IgD-negative memory B cell (primary cell): Measurements from ENCODE around the gene NQO1. TPM values are rescaled to one million over a fixed set of nuclear protein-coding genes. Genes with fewer than 3 reads are reported as not detected.
A peak's percentile ranks its signal among the peaks of the same experiment; 100 is the strongest.

Source experiments
- H3K27ac Mint-ChIP-seq, 3 donors: one replicate each; pipeline ENCODE4 v1.8.0; 2020 to 2022; ENCODE audit warnings: mild to moderate bottlenecking in 3 of 3, mixed read lengths in 3 of 3, moderate library complexity in 1 of 3
- H3K27me3 Mint-ChIP-seq: one replicate; pipeline ENCODE4 v1.8.0; 2021; ENCODE audit warnings: mixed read lengths
- H3K36me3 Mint-ChIP-seq: one replicate; pipeline ENCODE4 v1.8.0; 2020; ENCODE audit warnings: mild to moderate bottlenecking, mixed read lengths
- H3K4me1 Mint-ChIP-seq, 3 donors: one replicate each; pipeline ENCODE4 v1.8.0; 2020 to 2022; ENCODE audit warnings: mixed read lengths in 3 of 3, mild to moderate bottlenecking in 1 of 3
- H3K4me3 Mint-ChIP-seq, 4 donors: one replicate each; pipeline ENCODE4 v1.8.0; 2020 to 2022; ENCODE audit warnings: mild to moderate bottlenecking in 4 of 4, mixed read lengths in 4 of 4, moderate library complexity in 3 of 4
- H3K9me3 Mint-ChIP-seq, 3 donors: one replicate each; pipeline ENCODE4 v1.8.0; 2020 to 2021; ENCODE audit warnings: mixed read lengths in 3 of 3, mild to moderate bottlenecking in 1 of 3
- polyA plus RNA-seq: library from polyadenylated mRNA; unstranded; fragments of 300-500 nt; fragmentation: Illumina TruSeq; gene quantifications from one replicate; pipeline ENCODE4 v1.2.3, GENCODE V29; 2021

NQO1 gene
- polyA plus RNA-seq, 1 donor from 2014 or later = 5.4 TPM

DNA sequence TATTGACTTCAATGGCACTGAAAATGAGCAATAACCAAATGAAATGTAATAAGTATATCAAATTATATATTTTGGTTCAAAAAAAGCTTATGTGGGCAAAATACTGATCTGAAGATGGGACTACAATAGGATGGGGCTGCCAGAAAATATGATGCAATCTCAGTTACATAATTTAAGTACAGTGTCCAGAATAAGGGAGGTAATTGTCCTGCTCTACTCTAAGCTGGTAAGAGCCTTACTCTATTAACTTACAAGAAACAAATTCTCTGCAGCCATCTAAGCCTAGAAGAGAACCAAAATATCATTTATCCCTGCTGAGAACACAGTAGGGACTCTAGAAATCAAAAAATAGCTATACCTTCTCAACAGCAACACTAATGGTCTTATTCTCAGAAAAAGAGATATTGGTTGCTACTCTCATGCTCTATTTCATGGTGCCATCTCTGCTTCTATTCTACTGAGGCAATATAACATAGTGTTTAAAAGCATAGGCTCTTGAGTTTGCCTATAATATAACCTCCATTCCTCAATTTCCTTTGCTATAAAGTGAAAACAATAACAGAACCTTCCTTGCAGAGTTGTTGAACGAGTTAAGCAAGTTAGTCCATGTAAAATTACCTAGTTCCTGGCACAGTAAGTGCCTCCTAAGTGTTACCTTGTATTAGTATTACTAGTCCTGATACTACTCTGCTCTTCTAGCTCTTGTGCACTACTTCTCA lies 19.9 kb downstream of the NQO1 start:
- Mint-ChIP-seq H3K36me3 (peaks cover under 1% of the 10 kb centered on the region), H3K9me3 (no peaks in the 10 kb centered on the region), H3K27ac (peak overlapping the region in 1 of 3 donors; percentile 67), H3K4me3 (no peak overlapping the region), H3K27me3 (no peaks in the 10 kb centered on the region), H3K4me1 (peaks cover 0 to 4% (median 3%) of the 10 kb centered on the region in 3 donors)

DNA sequence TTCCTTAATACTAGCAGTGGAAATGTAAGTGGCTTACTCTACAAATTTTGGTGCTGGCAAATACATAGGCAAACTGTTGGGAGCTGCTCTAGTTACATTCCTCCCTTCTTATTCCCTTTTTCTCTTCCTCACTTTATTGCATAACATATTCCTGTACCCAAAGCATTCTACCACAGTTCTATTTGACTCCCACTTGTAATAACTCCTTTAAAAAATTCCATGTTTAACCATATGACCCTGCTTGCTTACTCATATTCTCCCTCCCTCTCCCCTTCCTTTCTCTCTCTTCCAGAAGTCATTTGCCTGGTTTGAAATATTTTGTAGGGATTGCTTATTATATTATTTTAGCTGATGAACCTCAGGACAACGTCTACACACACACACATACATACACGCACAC lies 22.7 kb downstream of the NQO1 start:
- no peaks in the 10 kb centered on the region for H3K27me3 Mint-ChIP-seq
- no peaks in the 10 kb centered on the region for H3K9me3 Mint-ChIP-seq
- H3K36me3 Mint-ChIP-seq = peaks cover 2% of the 10 kb centered on the region
- no peak overlapping the region for H3K27ac Mint-ChIP-seq
- H3K4me1 Mint-ChIP-seq = peaks cover 0 to 2% (median 0%) of the 10 kb centered on the region in 3 donors
- H3K4me3 Mint-ChIP-seq = no peak overlapping the region

DNA sequence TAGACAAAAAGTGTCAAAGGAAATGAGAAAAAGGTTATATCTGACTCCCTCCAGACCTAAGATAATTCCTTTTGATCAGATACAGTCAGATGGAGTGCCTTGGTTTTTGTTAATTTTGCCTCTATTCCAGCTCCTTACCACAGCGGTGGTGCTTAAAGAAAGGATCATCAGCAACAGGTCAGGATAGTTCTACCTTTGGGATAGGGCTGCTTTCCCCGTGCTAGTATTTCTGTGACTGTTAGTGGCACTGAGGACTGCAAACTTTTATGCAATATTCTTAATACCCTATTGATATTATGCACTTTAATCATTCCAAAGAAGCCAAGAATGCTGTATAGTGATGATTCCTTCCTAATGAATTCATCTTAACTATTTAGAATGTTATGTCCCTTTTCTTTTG lies 24.5 kb downstream of the NQO1 start:
- H3K4me3 Mint-ChIP-seq = no peak overlapping the region
- H3K4me1 Mint-ChIP-seq = no peaks in the 10 kb centered on the region
- no peak overlapping the region for H3K27ac Mint-ChIP-seq
- no peaks in the 10 kb centered on the region for H3K27me3 Mint-ChIP-seq
- H3K36me3 Mint-ChIP-seq = peaks cover 2% of the 10 kb centered on the region
- no peaks in the 10 kb centered on the region for H3K9me3 Mint-ChIP-seq

DNA sequence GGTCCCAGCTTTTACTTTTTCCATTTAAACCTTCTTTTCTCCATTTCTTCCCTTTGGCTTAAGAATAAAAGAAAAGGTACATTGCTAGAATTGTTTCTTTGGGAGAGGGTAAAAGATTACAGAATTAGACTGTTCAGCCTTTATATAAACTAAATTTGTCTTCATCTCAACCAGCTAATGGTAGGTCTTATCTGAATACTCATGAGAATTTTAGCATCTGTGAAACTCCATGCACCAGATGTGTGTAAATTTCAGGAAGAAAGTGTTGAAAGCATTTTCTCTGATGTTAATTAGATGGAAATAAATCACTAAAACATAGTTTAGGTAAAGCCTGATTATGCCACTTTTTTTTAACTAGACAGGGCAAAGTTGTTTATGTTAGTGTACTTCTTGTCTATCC lies 24.9 kb downstream of the NQO1 start:
- H3K9me3 Mint-ChIP-seq = no peaks in the 10 kb centered on the region
- no peaks in the 10 kb centered on the region for H3K4me1 Mint-ChIP-seq
- no peaks in the 10 kb centered on the region for H3K27me3 Mint-ChIP-seq
- no peak overlapping the region for H3K4me3 Mint-ChIP-seq
- no peak overlapping the region for H3K27ac Mint-ChIP-seq
- H3K36me3 Mint-ChIP-seq = peaks cover 2% of the 10 kb centered on the region

DNA sequence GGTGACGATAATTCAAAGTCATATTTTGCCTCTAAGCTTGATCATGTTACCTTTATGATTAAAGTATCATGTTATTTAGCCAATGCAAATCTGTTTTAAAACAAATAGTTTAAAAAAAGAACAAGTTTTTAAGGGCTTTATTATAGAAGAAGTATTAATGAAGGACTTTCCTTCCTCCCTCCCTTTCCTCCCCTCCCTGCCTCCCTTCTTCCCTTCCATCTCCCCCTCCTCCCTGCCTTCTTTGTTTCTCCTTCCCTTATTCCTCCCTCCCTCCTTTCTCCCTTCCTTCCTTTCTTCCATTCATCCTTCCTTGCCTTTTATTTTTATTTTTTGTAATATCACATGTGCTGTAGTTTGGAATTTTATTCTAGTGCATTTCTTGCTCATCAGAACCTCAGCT lies 26.4 kb downstream of the NQO1 start:
- H3K27ac Mint-ChIP-seq = peak overlapping the region in 1 of 3 donors; percentile 59
- no peak overlapping the region for H3K4me3 Mint-ChIP-seq
- no peaks in the 10 kb centered on the region for H3K9me3 Mint-ChIP-seq
- H3K36me3 Mint-ChIP-seq = peaks cover 7% of the 10 kb centered on the region
- no peaks in the 10 kb centered on the region for H3K4me1 Mint-ChIP-seq
- no peaks in the 10 kb centered on the region for H3K27me3 Mint-ChIP-seq

DNA sequence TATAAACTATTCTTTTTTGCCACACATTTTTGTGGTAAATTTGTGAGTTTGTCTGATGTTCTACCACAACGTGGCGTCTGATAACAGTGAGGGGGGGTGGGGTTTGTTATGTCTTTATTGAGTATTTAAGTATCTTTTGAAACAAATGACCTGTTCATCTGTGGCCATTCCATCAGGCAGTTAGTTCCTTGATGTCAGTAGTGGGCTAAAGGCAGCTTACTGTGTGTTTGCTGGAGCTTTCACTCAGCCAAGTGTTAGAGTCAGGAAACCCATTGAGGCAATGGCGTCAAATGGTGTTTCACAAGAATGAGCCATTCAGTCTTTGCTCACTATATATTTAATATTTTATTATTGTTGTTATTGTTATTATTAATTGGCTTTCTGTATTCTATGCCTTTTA lies 28.0 kb downstream of the NQO1 start:
- H3K27ac Mint-ChIP-seq = no peak overlapping the region
- peaks cover 7% of the 10 kb centered on the region for H3K36me3 Mint-ChIP-seq
- H3K4me3 Mint-ChIP-seq = no peak overlapping the region
- no peaks in the 10 kb centered on the region for H3K27me3 Mint-ChIP-seq
- no peaks in the 10 kb centered on the region for H3K4me1 Mint-ChIP-seq
- H3K9me3 Mint-ChIP-seq = no peaks in the 10 kb centered on the region

DNA sequence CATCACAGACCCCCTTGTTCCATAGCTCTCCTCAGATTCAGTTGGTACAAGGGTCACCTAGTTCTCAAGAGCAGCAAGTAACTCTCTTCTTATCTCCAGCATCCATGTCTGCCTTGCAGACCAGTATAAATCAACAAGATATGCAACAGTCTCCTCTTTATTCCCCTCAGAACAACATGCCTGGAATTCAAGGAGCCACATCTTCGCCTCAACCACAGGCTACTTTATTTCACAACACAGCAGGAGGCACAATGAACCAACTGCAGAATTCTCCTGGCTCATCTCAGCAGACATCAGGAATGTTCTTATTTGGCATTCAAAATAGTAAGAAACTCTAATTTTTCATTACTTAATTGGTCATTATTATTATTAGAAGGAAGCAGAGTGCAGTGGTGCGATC lies 32.4 kb downstream of the NQO1 start:
- H3K36me3 Mint-ChIP-seq = peaks cover 12% of the 10 kb centered on the region
- H3K27me3 Mint-ChIP-seq = no peaks in the 10 kb centered on the region
- peaks cover 15 to 20% (median 17%) of the 10 kb centered on the region in 3 donors for H3K4me1 Mint-ChIP-seq
- H3K4me3 Mint-ChIP-seq = no peak overlapping the region
- no peaks in the 10 kb centered on the region for H3K9me3 Mint-ChIP-seq
- peak overlapping the region in 1 of 3 donors; percentile 21 for H3K27ac Mint-ChIP-seq

DNA sequence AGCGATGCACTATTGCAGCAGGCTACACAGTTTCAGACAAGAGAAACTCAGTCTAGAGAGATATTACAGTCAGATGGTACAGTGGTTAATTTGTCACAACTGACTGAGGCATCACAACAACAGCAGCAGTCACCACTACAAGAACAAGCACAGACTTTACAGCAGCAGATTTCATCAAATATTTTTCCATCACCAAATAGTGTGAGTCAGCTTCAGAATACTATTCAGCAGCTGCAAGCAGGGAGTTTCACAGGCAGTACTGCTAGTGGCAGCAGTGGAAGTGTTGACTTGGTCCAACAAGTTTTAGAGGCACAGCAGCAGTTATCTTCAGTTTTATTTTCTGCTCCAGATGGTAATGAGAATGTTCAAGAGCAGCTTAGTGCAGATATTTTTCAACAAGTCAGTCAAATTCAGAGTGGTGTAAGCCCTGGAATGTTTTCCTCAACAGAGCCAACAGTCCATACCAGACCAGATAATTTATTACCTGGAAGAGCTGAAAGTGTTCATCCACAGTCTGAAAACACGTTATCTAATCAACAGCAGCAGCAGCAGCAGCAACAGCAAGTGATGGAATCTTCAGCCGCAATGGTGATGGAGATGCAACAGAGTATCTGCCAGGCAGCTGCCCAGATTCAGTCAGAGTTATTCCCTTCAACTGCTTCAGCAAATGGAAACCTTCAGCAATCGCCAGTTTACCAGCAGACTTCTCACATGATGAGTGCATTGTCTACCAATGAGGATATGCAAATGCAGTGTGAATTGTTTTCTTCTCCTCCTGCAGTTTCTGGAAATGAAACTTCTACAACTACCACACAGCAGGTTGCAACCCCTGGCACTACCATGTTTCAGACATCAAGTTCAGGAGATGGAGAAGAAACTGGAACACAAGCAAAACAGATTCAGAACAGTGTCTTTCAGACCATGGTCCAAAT lies 34.1 kb downstream of the NQO1 start:
- H3K27ac Mint-ChIP-seq = peak overlapping the region in 2 of 3 donors; percentile 29 to 59
- H3K36me3 Mint-ChIP-seq = peaks cover 14% of the 10 kb centered on the region
- no peaks in the 10 kb centered on the region for H3K27me3 Mint-ChIP-seq
- H3K9me3 Mint-ChIP-seq = no peaks in the 10 kb centered on the region
- peak overlapping the region in 1 of 4 donors; percentile 52 for H3K4me3 Mint-ChIP-seq
- peaks cover 17 to 20% (median 17%) of the 10 kb centered on the region in 3 donors for H3K4me1 Mint-ChIP-seq

DNA sequence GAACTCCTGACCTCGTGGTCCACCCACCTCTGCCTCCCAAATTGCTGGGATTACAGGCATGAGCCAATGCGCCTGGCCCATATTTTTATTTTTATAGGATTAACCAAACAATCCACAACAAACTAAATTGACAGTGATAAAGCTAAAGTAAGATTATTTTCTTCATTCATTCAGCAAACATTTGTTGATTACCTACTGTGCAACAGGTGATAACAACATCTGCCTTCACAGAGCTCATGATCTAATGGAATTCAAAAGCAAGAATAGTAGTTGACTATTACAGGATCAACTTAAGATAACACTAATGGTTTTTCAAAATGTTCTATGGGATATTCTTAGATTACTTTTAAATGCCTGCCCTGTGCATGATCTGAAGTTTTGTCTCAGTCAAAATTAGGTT lies 37.8 kb downstream of the NQO1 start:
- H3K27ac Mint-ChIP-seq = no peak overlapping the region
- H3K4me3 Mint-ChIP-seq = no peak overlapping the region
- no peaks in the 10 kb centered on the region for H3K27me3 Mint-ChIP-seq
- peaks cover 9% of the 10 kb centered on the region for H3K36me3 Mint-ChIP-seq
- H3K4me1 Mint-ChIP-seq = peaks cover 17 to 20% (median 17%) of the 10 kb centered on the region in 3 donors
- H3K9me3 Mint-ChIP-seq = no peaks in the 10 kb centered on the region

DNA sequence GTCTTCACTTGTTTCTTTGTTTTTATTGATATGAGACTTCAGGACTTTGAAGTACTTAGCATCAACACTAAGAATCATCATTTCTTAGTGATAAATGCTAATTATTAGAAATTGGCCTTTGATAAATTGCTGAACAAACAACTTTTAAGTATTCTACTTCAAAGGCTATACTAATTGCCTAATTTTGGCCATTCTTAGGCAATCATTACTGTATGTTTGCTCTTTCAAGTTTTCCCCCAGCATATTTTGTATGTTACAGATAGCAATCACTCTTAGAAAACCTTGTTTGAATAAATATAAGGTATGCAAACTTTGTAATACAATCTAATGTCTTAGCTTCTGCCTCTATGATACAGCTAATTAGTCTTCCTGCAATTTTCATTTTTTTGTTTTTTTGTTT lies 46.0 kb downstream of the NQO1 start:
- Mint-ChIP-seq H3K27me3 (no peaks in the 10 kb centered on the region), H3K4me1 (peaks cover 0 to 2% (median 0%) of the 10 kb centered on the region in 3 donors), H3K27ac (no peak overlapping the region), H3K4me3 (no peak overlapping the region), H3K36me3 (peaks cover 2% of the 10 kb centered on the region), H3K9me3 (no peaks in the 10 kb centered on the region)

DNA sequence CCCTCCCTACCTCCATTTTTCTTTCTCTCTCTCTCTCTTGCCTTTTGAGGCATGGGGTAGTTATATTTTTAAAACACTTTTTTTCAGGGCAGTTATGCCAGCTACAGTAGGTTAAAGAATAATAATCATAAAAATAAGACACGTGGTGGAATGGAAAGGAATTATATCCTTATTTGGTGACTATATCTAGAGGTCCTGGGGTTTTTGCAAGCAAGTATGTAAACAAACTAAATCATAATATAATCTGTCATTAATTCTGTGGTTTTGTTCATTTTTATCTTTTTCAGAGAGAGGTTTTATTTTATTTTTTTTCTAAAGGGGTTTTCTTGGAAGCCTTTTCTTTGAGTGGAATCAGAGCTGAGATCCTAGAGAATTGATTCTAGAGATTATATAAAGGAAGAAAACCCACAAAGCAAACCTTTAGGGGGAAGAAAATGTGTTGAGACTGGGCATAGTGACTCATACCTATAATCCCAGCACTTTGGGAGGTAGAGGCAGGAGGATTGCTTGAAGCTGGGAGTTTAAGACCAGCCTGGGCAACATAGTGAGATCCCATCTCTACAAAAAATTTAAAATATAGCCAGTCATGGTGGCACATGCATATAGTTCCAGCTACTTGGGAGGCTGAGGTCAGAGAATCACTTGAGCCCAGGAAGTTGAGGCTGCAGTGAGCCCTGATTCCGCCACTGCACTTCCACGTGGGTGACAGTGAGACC lies 53.2 kb downstream of the NQO1 start:
- peaks cover 0 to 7% (median 4%) of the 10 kb centered on the region in 3 donors for H3K4me1 Mint-ChIP-seq
- peaks cover 5% of the 10 kb centered on the region for H3K36me3 Mint-ChIP-seq
- H3K27ac Mint-ChIP-seq = no peak overlapping the region
- no peaks in the 10 kb centered on the region for H3K27me3 Mint-ChIP-seq
- H3K9me3 Mint-ChIP-seq = no peaks in the 10 kb centered on the region
- no peak overlapping the region for H3K4me3 Mint-ChIP-seq

DNA sequence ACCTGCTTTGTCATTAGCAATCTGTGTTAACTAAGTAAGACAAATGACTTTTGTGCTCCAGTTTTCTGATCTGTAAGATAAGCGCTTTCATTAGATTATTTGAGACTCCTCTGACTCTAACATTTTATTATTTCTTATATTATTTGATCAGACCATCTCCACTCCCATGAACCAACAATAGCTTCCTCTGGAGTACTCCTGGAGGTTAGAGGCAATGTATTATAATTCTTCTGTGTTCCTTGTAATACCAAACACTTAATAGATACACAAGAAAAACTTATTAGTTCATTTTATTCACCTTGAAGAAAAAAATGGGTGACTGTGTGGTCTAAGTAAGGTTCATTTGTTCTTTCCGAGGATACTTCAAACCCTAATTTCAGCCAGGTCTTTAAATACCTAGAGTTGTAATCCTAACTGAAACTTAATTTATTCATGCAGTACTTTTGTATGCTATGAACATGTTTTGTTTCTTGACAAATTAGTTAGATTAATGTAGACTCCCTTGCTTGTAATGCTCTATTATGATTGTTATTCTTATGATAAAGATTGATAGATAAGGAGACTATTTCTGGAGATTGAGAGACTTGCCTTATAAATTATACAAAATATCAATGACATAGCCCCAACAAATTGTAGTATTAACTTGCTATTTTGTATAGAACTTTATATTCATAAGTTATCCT lies 53.9 kb downstream of the NQO1 start:
- no peak overlapping the region for H3K27ac Mint-ChIP-seq
- H3K36me3 Mint-ChIP-seq = peaks cover 7% of the 10 kb centered on the region
- H3K4me1 Mint-ChIP-seq = peaks cover 0 to 7% (median 4%) of the 10 kb centered on the region in 3 donors
- H3K4me3 Mint-ChIP-seq = no peak overlapping the region
- H3K9me3 Mint-ChIP-seq = no peaks in the 10 kb centered on the region
- H3K27me3 Mint-ChIP-seq = no peaks in the 10 kb centered on the region

DNA sequence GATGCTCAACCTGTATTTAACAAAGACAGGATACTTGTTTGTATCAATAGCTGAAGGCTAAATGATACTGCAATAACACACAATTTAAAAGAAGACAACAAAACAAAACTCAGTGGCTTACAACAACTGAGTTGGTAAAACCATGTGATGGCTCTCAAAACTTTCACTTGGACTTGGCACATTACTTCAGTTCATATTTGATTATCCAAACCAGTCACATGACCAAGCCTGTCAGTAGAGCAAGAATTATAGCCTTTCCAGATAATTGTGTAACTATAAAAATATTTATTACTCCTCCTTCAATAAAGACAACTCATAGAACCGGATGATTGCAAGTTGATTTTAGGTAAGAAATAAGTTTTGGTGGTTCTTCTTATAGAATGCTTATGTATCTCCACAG lies 56.8 kb downstream of the NQO1 start:
- Mint-ChIP-seq H3K9me3 (no peaks in the 10 kb centered on the region), H3K27ac (no peak overlapping the region), H3K4me1 (peaks cover 0 to 5% (median 4%) of the 10 kb centered on the region in 3 donors), H3K27me3 (no peaks in the 10 kb centered on the region), H3K4me3 (no peak overlapping the region), H3K36me3 (peaks cover 5% of the 10 kb centered on the region)

DNA sequence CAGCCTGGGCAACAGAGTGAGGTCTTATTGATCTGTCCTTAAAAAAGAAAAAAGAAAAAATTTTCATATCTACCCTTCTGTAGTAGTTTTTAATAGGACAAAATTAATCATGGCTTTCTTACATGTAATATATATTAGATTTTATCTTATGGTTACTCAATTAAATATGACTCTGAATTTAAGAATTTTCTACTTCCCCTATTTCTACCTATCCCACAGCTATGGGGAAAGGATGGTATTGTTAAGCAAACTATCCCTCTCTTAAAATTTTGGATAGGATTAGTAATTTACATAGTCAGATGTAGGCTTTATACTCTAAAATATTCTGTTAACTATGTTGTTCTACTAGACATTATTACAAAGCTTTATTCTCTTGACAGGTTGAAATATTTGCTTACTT lies 62.5 kb downstream of the NQO1 start:
- no peaks in the 10 kb centered on the region for H3K9me3 Mint-ChIP-seq
- peaks cover 0 to 3% (median 2%) of the 10 kb centered on the region in 3 donors for H3K4me1 Mint-ChIP-seq
- no peak overlapping the region for H3K27ac Mint-ChIP-seq
- no peaks in the 10 kb centered on the region for H3K27me3 Mint-ChIP-seq
- no peak overlapping the region for H3K4me3 Mint-ChIP-seq
- H3K36me3 Mint-ChIP-seq = peaks cover 11% of the 10 kb centered on the region
